Calu3 (cell line): ENCODE results near the gene ACAD8. TPM values are rescaled to one million over a fixed set of nuclear protein-coding genes. Genes with fewer than 3 reads are reported as not detected.
"Not testable (repeated sequence)": the region's sequence is repeated elsewhere in the genome, so short reads cannot be mapped to it uniquely, and the experiment has no call there.

ENCODE experiments used
- BruUV-seq: library from RNA; stranded (reverse); fragments of 400-500 nt; replicated peaks from 2 replicates; lab custom pipeline; 2021; lab: Mats Ljungman, UMichigan
- CTCF ChIA-PET: fragments of 300-600 bp; sonication (Branson Sonifier 250); formaldehyde crosslinking; loops from one replicate; lab custom pipeline; 2022; ENCODE audit warnings: antibody characterized with exemption; lab: Charles Lee
- DNase-seq: peaks from one replicate; pipeline ENCODE4 v3.0.0; 2022
- H3K27ac Mint-ChIP-seq: one replicate; pipeline ENCODE4 v1.8.0; 2022; ENCODE audit warnings: mixed read lengths; ENCODE audit not compliant: unreplicated experiment
- H3K27me3 Mint-ChIP-seq: one replicate; pipeline ENCODE4 v1.8.0; 2022; ENCODE audit warnings: mixed read lengths; ENCODE audit not compliant: unreplicated experiment
- H3K36me3 Mint-ChIP-seq: one replicate; pipeline ENCODE4 v1.8.0; 2022; ENCODE audit warnings: mild to moderate bottlenecking, moderate library complexity, mixed read lengths; ENCODE audit not compliant: insufficient read depth, unreplicated experiment
- H3K4me1 Mint-ChIP-seq: one replicate; pipeline ENCODE4 v1.8.0; 2022; ENCODE audit warnings: mild to moderate bottlenecking, low read depth, mixed read lengths; ENCODE audit not compliant: unreplicated experiment
- H3K4me3 Mint-ChIP-seq: one replicate; pipeline ENCODE4 v1.8.0; 2022; ENCODE audit warnings: mild to moderate bottlenecking, low read depth, moderate library complexity, mixed read lengths; ENCODE audit not compliant: unreplicated experiment
- H3K9me3 Mint-ChIP-seq: one replicate; pipeline ENCODE4 v1.8.0; 2022; ENCODE audit warnings: low read depth, mixed read lengths; ENCODE audit not compliant: unreplicated experiment
- CTCF ChIP-seq: fragments of 200-600 bp; IDR thresholded peaks from one replicate; pipeline ENCODE4 v1.8.0; 2022; ENCODE audit warnings: antibody characterized with exemption; ENCODE audit not compliant: unreplicated experiment
- intact Hi-C: fragments of 100-400 bp; cut with micrococcal nuclease; formaldehyde crosslinking; loops from one replicate; pipeline ENCODE4 v1.10.0; 2022; ENCODE audit not compliant: unreplicated experiment
- total RNA-seq: library from RNA; stranded (reverse); gene quantifications from 2 replicates; pipeline ENCODE4 v1.2.3, GENCODE V29; 2022

ACAD8 gene
- total RNA-seq, 1 experiment from 2014 or later = 21.0 TPM

GRCh38 chr11:134276396-134277182 is 23.2 kb downstream of the ACAD8 start:
- Mint-ChIP-seq H3K4me3 (no peak overlapping the region), H3K27ac (no peak overlapping the region), H3K4me1 (no peaks in the 10 kb centered on the region), H3K36me3 (no peaks in the 10 kb centered on the region), H3K9me3 (no peaks in the 10 kb centered on the region), H3K27me3 (peaks cover 97% of the 10 kb centered on the region)
- intact Hi-C loops = no loop called here
- DNase-seq = no peak
- no TSS peak for BruUV-seq
- CTCF ChIA-PET = no interaction called here
- no peak for TF ChIP-seq CTCF

DNA sequence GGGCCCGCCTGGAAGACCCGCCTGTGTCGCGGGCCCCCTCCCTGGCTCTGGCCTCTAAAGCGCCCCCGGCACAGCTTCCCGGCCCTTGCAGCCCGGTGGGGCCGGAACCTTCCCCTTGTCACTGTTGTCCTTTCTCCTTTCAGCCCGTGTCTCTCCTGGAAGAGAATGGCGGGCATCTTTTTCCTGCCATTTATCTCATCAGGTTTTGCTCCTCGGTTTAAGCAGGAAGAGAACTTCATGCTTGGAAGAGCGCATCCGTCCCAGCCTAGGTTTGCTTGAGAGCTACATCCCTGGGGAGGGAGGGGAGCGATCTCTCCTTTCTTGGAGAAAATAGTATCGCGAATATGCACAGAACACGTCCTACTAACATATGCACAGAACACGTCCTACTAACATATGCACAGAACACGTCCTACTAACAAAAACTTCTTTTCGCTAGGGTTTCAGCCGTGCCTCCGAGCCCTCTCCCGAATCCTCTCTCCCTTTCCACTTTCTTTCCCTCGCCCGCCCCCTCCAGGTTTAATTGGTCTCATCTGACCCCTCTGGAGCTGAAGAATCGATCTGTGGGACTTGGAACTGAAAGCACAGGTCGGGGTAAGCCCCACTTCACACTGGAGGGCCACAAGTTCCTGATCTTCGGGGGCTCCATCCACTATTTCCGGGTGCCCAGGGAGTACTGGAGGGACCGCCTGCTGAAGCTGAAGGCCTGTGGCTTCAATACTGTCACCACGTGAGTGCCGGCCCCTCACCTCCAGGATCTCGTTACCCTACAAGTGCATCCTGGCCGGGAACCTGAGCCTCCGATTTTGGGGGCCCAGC is 24.0 kb downstream of the ACAD8 start:
- no peak overlapping the region for H3K27ac Mint-ChIP-seq

DNA sequence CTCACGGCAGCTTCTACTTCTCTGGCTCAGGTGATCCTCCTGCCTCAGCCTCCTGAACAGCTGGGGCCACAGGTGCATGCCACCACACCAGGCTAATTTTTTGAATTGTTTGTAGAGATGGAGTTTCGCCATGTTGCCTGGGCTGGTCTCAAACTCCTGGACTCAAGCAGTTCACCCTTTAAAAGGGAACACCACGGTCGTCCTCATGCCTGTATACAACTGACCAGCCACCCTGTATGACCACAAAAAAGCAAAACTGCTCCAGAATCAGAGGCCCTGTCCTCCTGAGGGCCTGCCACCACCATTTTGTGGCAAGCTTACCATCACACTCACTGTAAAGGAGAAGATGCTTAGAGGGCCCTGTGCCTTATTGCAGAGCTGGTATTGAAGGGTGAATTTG is 25.0 kb downstream of the ACAD8 start:
- no peak for DNase-seq
- no peak overlapping the region for H3K4me3 Mint-ChIP-seq
- intact Hi-C loops = no loop called here
- no peak overlapping the region for H3K27ac Mint-ChIP-seq
- BruUV-seq = no TSS peak
- peaks cover 79% of the 10 kb centered on the region for H3K27me3 Mint-ChIP-seq
- CTCF ChIA-PET = interaction anchor here (0.7 kb wide), 1 partner anchor 1296 kb away, joined by 3 read pairs; no protein-coding TSS in a partner anchor
- no peaks in the 10 kb centered on the region for H3K36me3 Mint-ChIP-seq
- TF ChIP-seq CTCF = no peak
- no peaks in the 10 kb centered on the region for H3K9me3 Mint-ChIP-seq
- H3K4me1 Mint-ChIP-seq = no peaks in the 10 kb centered on the region

More for the DNA sequence above, 24.0 kb downstream of the ACAD8 start:
- TF ChIP-seq CTCF = no peak
- peaks cover 88% of the 10 kb centered on the region for H3K27me3 Mint-ChIP-seq
- no peaks in the 10 kb centered on the region for H3K36me3 Mint-ChIP-seq
- CTCF ChIA-PET = no interaction called here
- H3K4me3 Mint-ChIP-seq = no peak overlapping the region
- no TSS peak for BruUV-seq
- DNase-seq = no peak
- H3K9me3 Mint-ChIP-seq = no peaks in the 10 kb centered on the region
- no peaks in the 10 kb centered on the region for H3K4me1 Mint-ChIP-seq
- intact Hi-C loops = no loop called here

DNA sequence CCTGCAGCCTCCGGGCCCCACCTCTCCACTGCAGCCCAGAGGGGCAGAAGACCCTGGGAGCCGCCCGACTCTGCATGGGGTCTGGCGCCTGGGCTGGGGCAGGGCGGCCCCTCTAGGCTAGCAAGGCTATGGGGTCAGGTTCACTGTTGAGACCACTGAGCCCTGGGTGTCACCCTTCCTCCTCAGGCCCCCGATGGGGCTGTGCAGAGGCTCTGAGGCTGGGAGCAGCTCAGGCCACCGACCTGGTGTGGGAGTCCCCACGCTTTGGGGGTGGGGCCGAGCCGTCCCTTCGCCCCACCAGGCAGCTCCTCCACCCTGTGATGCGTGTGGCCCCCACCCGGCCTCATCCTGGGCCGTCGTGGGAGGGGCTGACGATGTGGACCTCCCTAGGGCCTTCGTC is 28.3 kb downstream of the ACAD8 start:
- DNase-seq, CTCF ChIA-PET, H3K9me3 Mint-ChIP-seq, BruUV-seq, H3K4me3 Mint-ChIP-seq, H3K27ac Mint-ChIP-seq, intact Hi-C loops, H3K4me1 Mint-ChIP-seq, H3K36me3 Mint-ChIP-seq: not testable (repeated sequence)
- peaks cover 48% of the 10 kb centered on the region for H3K27me3 Mint-ChIP-seq
